Stimulated activated CD8-positive, alpha-beta memory T cell treated with anti-CD3 and anti-CD28 coated beads, Interleukin-7, amount 100 ng/mL, for 48 hours (primary cell): ENCODE measurements around the gene SLC22A8.
"Not testable (repeated sequence)": the region's sequence is repeated elsewhere in the genome, so short reads cannot be mapped to it uniquely, and the experiment has no call there.

Experiments
- DNase-seq, 2 donors: peaks; one replicate each; pipeline ENCODE4 v3.0.0-alpha.2; 2020; ENCODE audit warnings: low read depth in 1 of 2; ENCODE audit errors: extremely low read depth in 1 of 2

The SLC22A8 gene

GRCh38 chr11:62994775-62995174 lies 20.9 kb downstream of the SLC22A8 start:
- DNase-seq, result no peak

- no peak for DNase-seq
Observed at GRCh38 chr11:62988276-62988675, 27.4 kb downstream of the SLC22A8 start.

GRCh38 chr11:62985041-62985750 lies 30.4 kb downstream of the SLC22A8 start:
- DNase-seq, result no peak

GRCh38 chr11:62984451-62984991 lies 31.1 kb downstream of the SLC22A8 start, which contains the start of gene SLC22A6:
TSS of gene SLC22A6 (minus strand) at chr11:62984967. CDS start at chr11:62984690, 277 bp downstream.
- DNase-seq, result no peak

GRCh38 chr11:62983536-62984199 lies 32.0 kb downstream of the SLC22A8 start:
- no peak for DNase-seq

- DNase-seq, result no peak
Observed at GRCh38 chr11:62981743-62982142, 33.9 kb downstream of the SLC22A8 start.

- DNase-seq, result no peak
Observed at GRCh38 chr11:62980133-62980760, 35.4 kb downstream of the SLC22A8 start.

GRCh38 chr11:62976109-62976508 lies 39.5 kb downstream of the SLC22A8 start:
- no peak for DNase-seq

GRCh38 chr11:62974848-62975522 lies 40.7 kb downstream of the SLC22A8 start:
- DNase-seq, result no peak

- DNase-seq, result no peak
Observed at GRCh38 chr11:62965574-62965973, 50.1 kb downstream of the SLC22A8 start.

- DNase-seq, result no peak
Observed at GRCh38 chr11:62962391-62962790, 53.2 kb downstream of the SLC22A8 start.

GRCh38 chr11:62961017-62961570 lies 54.5 kb downstream of the SLC22A8 start:
- no peak for DNase-seq

- no peak for DNase-seq
Observed at GRCh38 chr11:62959422-62959980, 56.1 kb downstream of the SLC22A8 start.

- no peak for DNase-seq
Observed at GRCh38 chr11:62958547-62959421, 56.9 kb downstream of the SLC22A8 start.

- DNase-seq, result no peak
Observed at GRCh38 chr11:62957147-62957546, 58.5 kb downstream of the SLC22A8 start.

- no peak for DNase-seq
Observed at GRCh38 chr11:62954478-62954877, 61.2 kb downstream of the SLC22A8 start.

GRCh38 chr11:62953811-62954210 lies 61.8 kb downstream of the SLC22A8 start:
- DNase-seq, result no peak

- no peak for DNase-seq
Observed at GRCh38 chr11:62948765-62949320, 66.8 kb downstream of the SLC22A8 start.

- DNase-seq, result not testable (repeated sequence)
Observed at GRCh38 chr11:62945538-62945937, 70.1 kb downstream of the SLC22A8 start.
